PC-9 (cell line): ENCODE measurements around the gene TMEM52B. TPM values are rescaled to one million over a fixed set of nuclear protein-coding genes. Genes with fewer than 3 reads are reported as not detected.
A peak's percentile ranks its signal among the peaks of the same experiment; 100 is the strongest.

Experiments used
- BruUV-seq: library from RNA; stranded (reverse); fragments of 400-500 nt; replicated peaks from 2 replicates; lab custom pipeline; 2021; lab: Mats Ljungman, UMichigan
- CTCF ChIA-PET: fragments of 300-600 bp; sonication (Branson Sonifier 250); formaldehyde crosslinking; loops from one replicate; lab custom pipeline; 2022; ENCODE audit warnings: antibody characterized with exemption; lab: Charles Lee
- POLR2A ChIA-PET: fragments of 300-600 bp; sonication (Branson Sonifier 250); formaldehyde crosslinking; loops from one replicate; lab custom pipeline; 2022; ENCODE audit warnings: antibody characterized with exemption; ENCODE audit not compliant: unreplicated experiment; lab: Charles Lee
- DNase-seq, 2 experiments: peaks; one replicate each; pipeline versions ENCODE4 v3.0.0 to v3.0.0-alpha.2; 2015 to 2022; ENCODE audit warnings: mixed read lengths in 1 of 2
- H2AFZ ChIP-seq: fragments of 200-600 bp; sonication (generic); 2 replicates; pipeline ENCODE4 v1.8.1; 2017; ENCODE audit warnings: antibody characterized with exemption
- H3F3A ChIP-seq: fragments of 200-600 bp; sonication (generic); 2 replicates; pipeline ENCODE4 v1.8.1; 2017; ENCODE audit warnings: antibody characterized with exemption, mild to moderate bottlenecking, low read depth; ENCODE audit not compliant: insufficient read depth
- H3K27ac ChIP-seq: fragments of 200-600 bp; sonication (generic); 2 replicates; pipeline ENCODE4 v1.6.1; 2016; ENCODE audit warnings: mixed run types
- H3K27me3 ChIP-seq: fragments of 200-600 bp; sonication (generic); 2 replicates; pipeline ENCODE4 v1.6.1; 2016; ENCODE audit warnings: low read depth, mixed run types; ENCODE audit not compliant: insufficient read depth
- H3K36me3 ChIP-seq: fragments of 200-600 bp; sonication (generic); 2 replicates; pipeline ENCODE4 v1.6.1; 2016; ENCODE audit warnings: low read depth, mixed run types
- H3K4me1 ChIP-seq: fragments of 200-600 bp; sonication (generic); replicated peaks from 2 replicates; pipeline ENCODE4 v1.6.1; 2016; ENCODE audit warnings: mixed run types; ENCODE audit not compliant: insufficient read depth
- H3K4me2 ChIP-seq: fragments of 200-600 bp; sonication (generic); 2 replicates; pipeline ENCODE4 v1.6.1; 2017; ENCODE audit warnings: mixed run types
- H3K4me3 ChIP-seq: fragments of 200-600 bp; sonication (generic); 2 replicates; pipeline ENCODE4 v1.6.1; 2016; ENCODE audit warnings: mixed run types
- H3K79me2 ChIP-seq: fragments of 200-600 bp; sonication (generic); 2 replicates; pipeline ENCODE4 v1.6.1; 2017; ENCODE audit warnings: low read depth, mixed run types
- H3K9me2 ChIP-seq: fragments of 200-600 bp; sonication (generic); 2 replicates; pipeline ENCODE4 v1.8.1; 2017; ENCODE audit warnings: mild to moderate bottlenecking; ENCODE audit not compliant: insufficient read depth
- H3K9me3 ChIP-seq: fragments of 200-600 bp; sonication (generic); 2 replicates; pipeline ENCODE4 v1.8.1; 2016; ENCODE audit warnings: low read depth; ENCODE audit not compliant: insufficient read depth
- H4K20me1 ChIP-seq: fragments of 200-600 bp; sonication (generic); 2 replicates; pipeline ENCODE4 v1.8.1; 2017; ENCODE audit not compliant: insufficient read depth
- EZH2 ChIP-seq: fragments of 200-600 bp; sonication (generic); IDR thresholded peaks from 2 replicates; pipeline ENCODE4 v1.8.0; 2017; ENCODE audit warnings: antibody characterized with exemption, low read depth
- intact Hi-C: fragments of 100-400 bp; cut with micrococcal nuclease; formaldehyde crosslinking; loops from one replicate; pipeline ENCODE4 v1.10.0; 2022; ENCODE audit not compliant: unreplicated experiment
- total RNA-seq: library from RNA; stranded (reverse); gene quantifications from 2 replicates; pipeline ENCODE4 v1.2.3, GENCODE V29; 2021
- TF ChIP-seq, protein P1 (sequence below): fragments of 200-600 bp; sonication (generic); conservative IDR thresholded peaks from 2 replicates; pipeline ENCODE4 v1.6.1; 2017; ENCODE audit warnings: mixed run types, antibody characterized with exemption, mild to moderate bottlenecking, moderate library complexity

The TMEM52B gene
- total RNA-seq, 1 experiment from 2014 or later: 2.6 TPM

DNA sequence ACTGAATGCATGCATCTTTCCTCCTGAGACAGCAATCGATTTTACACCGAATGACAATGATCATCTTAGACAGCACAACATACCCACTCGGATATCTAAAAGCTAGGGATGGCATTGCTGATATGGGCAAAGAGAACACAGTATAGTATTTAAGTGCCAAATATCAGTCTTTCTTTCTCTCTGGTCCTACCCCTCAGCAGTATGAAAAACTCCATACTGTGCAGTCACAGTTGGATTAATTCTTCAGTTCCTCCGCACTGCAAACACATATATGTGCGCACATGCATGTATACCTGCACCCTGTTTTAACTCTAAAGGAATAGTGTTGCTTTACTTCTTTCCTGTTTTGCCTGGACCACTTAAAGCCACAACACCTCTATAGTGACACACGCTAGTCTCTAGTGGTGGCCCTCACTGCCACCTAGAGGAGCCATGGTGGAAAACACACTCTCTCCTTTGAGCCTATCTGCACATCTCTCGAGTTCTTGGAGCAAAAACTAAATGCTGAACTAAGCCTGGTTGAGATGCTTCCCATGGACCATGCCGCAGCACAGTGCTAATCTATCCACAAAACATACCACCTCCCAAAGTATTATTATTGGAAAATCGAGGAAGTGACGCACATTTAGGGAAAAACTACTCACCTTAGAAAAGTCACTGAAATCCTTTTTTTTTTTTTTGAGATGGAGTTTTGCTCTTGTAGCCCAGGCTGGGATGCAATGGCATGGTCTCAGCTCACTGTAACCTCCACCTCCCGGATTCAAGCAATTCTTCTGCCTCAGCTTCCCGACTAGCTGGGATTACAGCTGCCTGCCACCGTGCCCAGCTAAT is 11.9 kb downstream of the TMEM52B start:
- Histone ChIP-seq H4K20me1 (no peaks in the 10 kb centered on the region), H3K9me2 (no peaks in the 10 kb centered on the region), H3K27me3 (no peaks in the 10 kb centered on the region), H3K4me3 (no peak overlapping the region), H3F3A (peaks cover 24% of the 10 kb centered on the region), H2AFZ (no peak overlapping the region), H3K4me2 (peak overlapping the region; percentile 73), H3K79me2 (no peaks in the 10 kb centered on the region), H3K27ac (peak overlapping the region; percentile 79), H3K9me3 (no peaks in the 10 kb centered on the region), H3K36me3 (no peaks in the 10 kb centered on the region), H3K4me1 (peaks cover 40% of the 10 kb centered on the region)
- peak; percentile 59 to 67 for DNase-seq
- TF ChIP-seq, protein P1, sequence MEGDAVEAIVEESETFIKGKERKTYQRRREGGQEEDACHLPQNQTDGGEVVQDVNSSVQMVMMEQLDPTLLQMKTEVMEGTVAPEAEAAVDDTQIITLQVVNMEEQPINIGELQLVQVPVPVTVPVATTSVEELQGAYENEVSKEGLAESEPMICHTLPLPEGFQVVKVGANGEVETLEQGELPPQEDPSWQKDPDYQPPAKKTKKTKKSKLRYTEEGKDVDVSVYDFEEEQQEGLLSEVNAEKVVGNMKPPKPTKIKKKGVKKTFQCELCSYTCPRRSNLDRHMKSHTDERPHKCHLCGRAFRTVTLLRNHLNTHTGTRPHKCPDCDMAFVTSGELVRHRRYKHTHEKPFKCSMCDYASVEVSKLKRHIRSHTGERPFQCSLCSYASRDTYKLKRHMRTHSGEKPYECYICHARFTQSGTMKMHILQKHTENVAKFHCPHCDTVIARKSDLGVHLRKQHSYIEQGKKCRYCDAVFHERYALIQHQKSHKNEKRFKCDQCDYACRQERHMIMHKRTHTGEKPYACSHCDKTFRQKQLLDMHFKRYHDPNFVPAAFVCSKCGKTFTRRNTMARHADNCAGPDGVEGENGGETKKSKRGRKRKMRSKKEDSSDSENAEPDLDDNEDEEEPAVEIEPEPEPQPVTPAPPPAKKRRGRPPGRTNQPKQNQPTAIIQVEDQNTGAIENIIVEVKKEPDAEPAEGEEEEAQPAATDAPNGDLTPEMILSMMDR: peak; percentile 74
- TF ChIP-seq EZH2: no peak
- CTCF ChIA-PET: interaction anchor here (0.6 to 2.8 kb wide), 9 partner anchors 13 to 465 kb away, joined by 3 to 28 read pairs (median 3); no protein-coding TSS in a partner anchor
- BruUV-seq: no TSS peak
- intact Hi-C loops: loop anchor here (1.0 to 2.0 kb wide), 2 partner anchors 18 to 37 kb away; partner anchors contain the start of gene OLR1
- POLR2A ChIA-PET: interaction anchor here (0.7 to 1.2 kb wide), 2 partner anchors 20 to 181 kb away, joined by 3 to 8 read pairs; no protein-coding TSS in a partner anchor

DNA sequence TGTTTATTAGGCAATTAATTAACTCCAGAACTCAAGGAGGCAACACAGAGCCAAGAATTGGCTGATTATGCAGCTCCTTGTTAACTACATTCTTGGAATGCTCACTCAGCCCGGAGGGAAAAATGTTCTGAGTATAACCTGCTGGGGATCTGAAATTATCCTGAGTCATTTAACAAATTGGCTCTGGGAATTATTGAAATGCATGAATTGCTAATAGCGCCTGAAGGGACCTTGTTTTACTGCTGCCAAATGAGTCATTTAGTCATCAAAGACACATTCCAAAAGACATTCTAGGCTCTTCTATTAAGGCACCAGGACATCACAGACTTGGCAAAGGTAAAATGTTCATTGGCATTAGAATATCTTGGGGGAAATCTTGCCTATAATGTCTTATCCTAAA is 13.0 kb downstream of the TMEM52B start:
- peak overlapping the region; percentile 77 for H3K27ac ChIP-seq
- no peaks in the 10 kb centered on the region for H3K36me3 ChIP-seq
- TF ChIP-seq EZH2: no peak
- TF ChIP-seq, protein P1: no peak
- ChIA-PET POLR2A (interaction anchor here (0.6 to 1.2 kb wide), 6 partner anchors 14 to 1577 kb away, joined by 3 to 8 read pairs (median 4); no protein-coding TSS in a partner anchor), CTCF (interaction anchor here (0.6 to 2.8 kb wide), 5 partner anchors 39 to 533 kb away, joined by 3 to 28 read pairs (median 3); no protein-coding TSS in a partner anchor)
- no peak overlapping the region for H3K4me3 ChIP-seq
- H2AFZ ChIP-seq: no peak overlapping the region
- no peaks in the 10 kb centered on the region for H3K27me3 ChIP-seq
- H3F3A ChIP-seq: peaks cover 24% of the 10 kb centered on the region
- BruUV-seq: no TSS peak
- peaks cover 40% of the 10 kb centered on the region for H3K4me1 ChIP-seq
- peak overlapping the region; percentile 41 for H3K4me2 ChIP-seq
- intact Hi-C loops: loop anchor here (1.0 to 2.0 kb wide), 3 partner anchors 13 to 20 kb away; partner anchors contain the start of genes GABARAPL1 and OLR1
- no peaks in the 10 kb centered on the region for H3K79me2 ChIP-seq
- H3K9me3 ChIP-seq: no peaks in the 10 kb centered on the region
- H3K9me2 ChIP-seq: no peaks in the 10 kb centered on the region
- DNase-seq: peak; percentile 50 to 95
- H4K20me1 ChIP-seq: no peaks in the 10 kb centered on the region

DNA sequence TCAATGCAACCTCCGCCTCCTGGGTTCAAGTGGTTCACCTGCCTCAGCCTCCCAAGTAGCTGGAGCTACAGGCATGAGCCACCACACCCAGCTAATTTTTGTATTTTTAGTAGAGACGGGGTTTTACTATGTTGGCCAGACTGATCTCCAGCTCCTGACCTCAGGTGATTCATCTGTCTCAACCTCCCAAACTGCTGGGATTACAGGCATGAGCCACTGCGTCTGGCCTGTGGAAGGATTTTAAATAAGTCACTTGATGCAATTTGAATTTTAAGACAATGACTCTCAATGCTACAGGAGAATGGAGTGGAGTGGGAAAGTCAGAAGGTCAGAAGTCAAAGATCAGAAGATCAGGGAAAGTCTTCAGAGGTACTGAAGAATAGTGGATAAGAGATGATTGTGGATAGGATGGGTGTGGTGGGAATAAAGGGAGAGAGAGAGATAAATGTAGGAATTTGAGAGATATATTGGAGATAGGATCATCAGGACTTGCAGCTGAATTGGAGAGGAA is 15.4 kb downstream of the TMEM52B start:
- Histone ChIP-seq H3K36me3 (no peaks in the 10 kb centered on the region), H4K20me1 (no peaks in the 10 kb centered on the region), H3K9me3 (no peaks in the 10 kb centered on the region), H3K4me3 (no peak overlapping the region), H3F3A (peaks cover 24% of the 10 kb centered on the region), H3K27ac (no peak overlapping the region), H2AFZ (no peak overlapping the region), H3K79me2 (no peaks in the 10 kb centered on the region), H3K9me2 (no peaks in the 10 kb centered on the region), H3K27me3 (no peaks in the 10 kb centered on the region), H3K4me1 (peaks cover 38% of the 10 kb centered on the region), H3K4me2 (no peak overlapping the region)
- intact Hi-C loops: no loop called here
- DNase-seq: no peak
- TF ChIP-seq, protein P1: no peak
- no peak for TF ChIP-seq EZH2
- CTCF ChIA-PET: interaction anchor here (0.6 to 0.7 kb wide), 3 partner anchors 17 to 523 kb away, joined by 4 to 6 read pairs (median 4); no protein-coding TSS in a partner anchor
- no TSS peak for BruUV-seq
- POLR2A ChIA-PET: interaction anchor here (0.6 kb wide), 1 partner anchor 147 kb away, joined by 3 read pairs; no protein-coding TSS in a partner anchor
